T-helper 2 cell (primary cell): ENCODE results near the gene OR11H6.
"Not testable (repeated sequence)": the region's sequence is repeated elsewhere in the genome, so short reads cannot be mapped to it uniquely, and the experiment has no call there.

Experiments used
- DNase-seq, 5 experiments: peaks; one replicate each; pipeline versions ENCODE4 v3.0.0 to v3.0.0-alpha.2; 2012 to 2022
- total RNA-seq, 2 donors: gene quantifications; one replicate each; lab custom pipeline; 2026; lab: John Stamatoyannopoulos, UW

OR11H6 gene
- 0 reads per million in 2 donors for total RNA-seq

GRCh38 chr14:20223410-20223809, at the start of gene OR11H6:
Gene OR11H6 (plus strand): TSS chr14:20223710. CDS start chr14:20223710, 0 bp downstream.
- no peak for DNase-seq

GRCh38 chr14:20174205-20174604, 49.3 kb upstream of the OR11H6 start:
- not testable (repeated sequence) for DNase-seq

- no peak for DNase-seq
Observed at GRCh38 chr14:20176330-20176729, 47.2 kb upstream of the OR11H6 start.

GRCh38 chr14:20177433-20177974, 46.0 kb upstream of the OR11H6 start:
- no peak for DNase-seq

- DNase-seq = no peak
Observed at GRCh38 chr14:20179218-20179617, 44.3 kb upstream of the OR11H6 start.

- no peak for DNase-seq
Observed at GRCh38 chr14:20179880-20180279, 43.6 kb upstream of the OR11H6 start.

- no peak for DNase-seq
Observed at GRCh38 chr14:20180486-20180885, 43.0 kb upstream of the OR11H6 start.

- no peak for DNase-seq
Observed at GRCh38 chr14:20184181-20184580, 39.3 kb upstream of the OR11H6 start.

- no peak for DNase-seq
Observed at GRCh38 chr14:20190596-20190995, 32.9 kb upstream of the OR11H6 start, which contains the start of gene OR11G2. Gene OR11G2 (plus strand): TSS chr14:20190896. CDS start chr14:20197438, 6,542 bp downstream.

GRCh38 chr14:20191396-20191795, 32.1 kb upstream of the OR11H6 start:
- no peak for DNase-seq

GRCh38 chr14:20194101-20194500, 29.4 kb upstream of the OR11H6 start:
- no peak for DNase-seq

- not testable (repeated sequence) for DNase-seq
Observed at GRCh38 chr14:20195170-20195569, 28.3 kb upstream of the OR11H6 start.

GRCh38 chr14:20195911-20196310, 27.6 kb upstream of the OR11H6 start:
- DNase-seq = no peak

GRCh38 chr14:20197459-20197858, 26.1 kb upstream of the OR11H6 start:
- DNase-seq = no peak

GRCh38 chr14:20198991-20199390, 24.5 kb upstream of the OR11H6 start:
- no peak for DNase-seq

- no peak for DNase-seq
Observed at GRCh38 chr14:20204721-20205120, 18.8 kb upstream of the OR11H6 start.

GRCh38 chr14:20209595-20209994, 13.9 kb upstream of the OR11H6 start:
- no peak for DNase-seq

GRCh38 chr14:20212406-20212805, 11.1 kb upstream of the OR11H6 start:
- DNase-seq = not testable (repeated sequence)

GRCh38 chr14:20215196-20215595, 8.3 kb upstream of the OR11H6 start:
- no peak for DNase-seq

GRCh38 chr14:20219033-20219432, 4.5 kb upstream of the OR11H6 start:
- DNase-seq = no peak

- DNase-seq = no peak
Observed at GRCh38 chr14:20228681-20229080, 5.2 kb downstream of the OR11H6 start, which contains the start of gene OR11H7. Gene OR11H7 (plus strand): TSS chr14:20228981.

GRCh38 chr14:20235415-20235814, 11.9 kb downstream of the OR11H6 start:
- DNase-seq = not testable (repeated sequence)

GRCh38 chr14:20247646-20248246, 24.2 kb downstream of the OR11H6 start:
- DNase-seq = peak in 1 of 5 experiments; percentile 3

- no peak for DNase-seq
Observed at GRCh38 chr14:20262642-20263128, 39.2 kb downstream of the OR11H6 start.
